ENCODE measurements around the gene WBP1L.

WBP1L gene

GRCh38 chr10:102780527-102780808 is 36.7 kb downstream of the WBP1L start:
- no peak for DNase-seq (ENCODE audit: low read depth)

- peak; percentile 24 for DNase-seq (ENCODE audit: low read depth)
Measured at GRCh38 chr10:102781090-102781920, 37.6 kb downstream of the WBP1L start.

GRCh38 chr10:102781921-102782557 is 38.3 kb downstream of the WBP1L start:
- peak; percentile 79 for DNase-seq (ENCODE audit: low read depth)

GRCh38 chr10:102782673-102783551 is 39.2 kb downstream of the WBP1L start:
- peak; percentile 97 for DNase-seq (ENCODE audit: low read depth)

- peak; percentile 25 for DNase-seq (ENCODE audit: low read depth)
Measured at GRCh38 chr10:102783568-102783967, 39.8 kb downstream of the WBP1L start.

- peak; percentile 79 for DNase-seq (ENCODE audit: low read depth)
Measured at GRCh38 chr10:102785818-102786217, 42.1 kb downstream of the WBP1L start.

- no peak for DNase-seq (ENCODE audit: low read depth)
Measured at GRCh38 chr10:102791754-102792395, 48.1 kb downstream of the WBP1L start.

- no peak for DNase-seq (ENCODE audit: low read depth)
Measured at GRCh38 chr10:102795453-102796406, 52.0 kb downstream of the WBP1L start.

- DNase-seq (ENCODE audit: low read depth), result peak; percentile 63
Measured at GRCh38 chr10:102796407-102797176, 52.8 kb downstream of the WBP1L start.

GRCh38 chr10:102799691-102800471 is 56.1 kb downstream of the WBP1L start:
- DNase-seq (ENCODE audit: low read depth), result peak; percentile 17

- DNase-seq (ENCODE audit: low read depth), result no peak
Measured at GRCh38 chr10:102800611-102801335, 57.0 kb downstream of the WBP1L start.

- DNase-seq (ENCODE audit: low read depth), result no peak
Measured at GRCh38 chr10:102801496-102801895, 57.7 kb downstream of the WBP1L start.

- no peak for DNase-seq (ENCODE audit: low read depth)
Measured at GRCh38 chr10:102801978-102802377, 58.2 kb downstream of the WBP1L start.

- DNase-seq (ENCODE audit: low read depth), result peak; percentile 99
Measured at GRCh38 chr10:102802920-102803534, 59.3 kb downstream of the WBP1L start.

GRCh38 chr10:102804382-102805055 is 60.8 kb downstream of the WBP1L start:
- no peak for DNase-seq (ENCODE audit: low read depth)

GRCh38 chr10:102808380-102808779 is 64.6 kb downstream of the WBP1L start:
- no peak for DNase-seq (ENCODE audit: low read depth)

- DNase-seq (ENCODE audit: low read depth), result no peak
Measured at GRCh38 chr10:102811346-102811745, 67.6 kb downstream of the WBP1L start.

Measured in iris pigment epithelial cell (primary cell).